Body of pancreas (tissue), 4 donors: ENCODE data around the gene MKNK2. TPM values are rescaled to one million over a fixed set of nuclear protein-coding genes. Genes with fewer than 3 reads are reported as not detected.

ENCODE experiments used
- ATAC-seq: fragments of 150-250 bp; one replicate; pipeline ENCODE4 v1.9.1; 2016
- DNase-seq, 4 donors: peaks; one replicate each; pipeline ENCODE4 v3.0.0-alpha.2; 2019
- H3K27ac ChIP-seq, 4 donors: fragments of 200-600 bp; sonication (generic); 1 replicate in 3 of 4; 2 replicates in 1 of 4; pipeline versions ENCODE4 v1.5.1 to v1.6.1; 2016 to 2019; ENCODE audit warnings: mild to moderate bottlenecking in 1 of 4, mixed read lengths in 1 of 4, moderate library complexity in 1 of 4
- H3K27me3 ChIP-seq, 2 donors: fragments of 200-600 bp; sonication (generic); one replicate each; pipeline ENCODE4 v1.6.0; 2016; ENCODE audit warnings: mild to moderate bottlenecking in 1 of 2
- H3K36me3 ChIP-seq, 2 donors: fragments of 200-600 bp; sonication (generic); replicated peaks in 1 of 2; 2 replicates each; pipeline ENCODE4 v1.5.1; 2016; ENCODE audit warnings: low read depth in 2 of 2; ENCODE audit not compliant: insufficient read depth in 1 of 2
- H3K4me1 ChIP-seq: fragments of 200-600 bp; sonication (generic); one replicate; pipeline ENCODE4 v1.6.0; 2016
- H3K4me3 ChIP-seq, 2 donors: fragments of 200-600 bp; sonication (generic); 1 replicate in 1 of 2; 2 replicates in 1 of 2; pipeline ENCODE4 v1.5.1; 2016 to 2019
- H3K9me3 ChIP-seq, 3 donors: fragments of 200-600 bp; sonication (generic); 1 replicate in 2 of 3; 2 replicates in 1 of 3; pipeline ENCODE4 v1.5.1; 2016
- CTCF ChIP-seq, 7 experiments: fragments of 450-650 bp in 4 of 7; fragments of 200-600 bp in 3 of 7; sonication (generic) in 3 of 7; IDR thresholded peaks; one replicate each; pipeline ENCODE4 v1.5.1; 2016 to 2019; ENCODE audit warnings: antibody characterized with exemption in 7 of 7
- POLR2A ChIP-seq, 3 donors: fragments of 450-650 bp; IDR thresholded peaks; one replicate each; pipeline ENCODE4 v1.6.1; 2016; ENCODE audit warnings: antibody characterized with exemption in 3 of 3, mild to moderate bottlenecking in 2 of 3
- WGBS, 2 donors: methylation state at CpG; one replicate each; pipeline ENCODE4 v1.1.5; 2017; 5-methylcytosine and 5-hydroxymethylcytosine counted together
- intact Hi-C: fragments of 100-400 bp; cut with DNase I; formaldehyde crosslinking; loops from one replicate; pipeline ENCODE4 v1.15.1; 2023
- total RNA-seq, 2 donors: library from RNA; depleted of rRNA; stranded (reverse); fragments of >200 nt; gene quantifications; one replicate each; pipeline ENCODE4 v1.1.0, GENCODE V29; 2016

MKNK2 gene
- total RNA-seq, 2 donors from 2014 or later: 180 to 273 TPM

GRCh38 chr19:2043251-2043641, 7.8 kb downstream of the MKNK2 start:
- ATAC-seq (no peak), DNase-seq (peak in 1 of 4 donors; percentile 53)
- intact Hi-C loops: no loop called here
- H3K9me3 ChIP-seq: no peaks in the 10 kb centered on the region
- no peaks in the 10 kb centered on the region for H3K27me3 ChIP-seq
- no peak for TF ChIP-seq POLR2A (IDR thresholded peaks at IDR 0.05)
- TF ChIP-seq CTCF (IDR thresholded peaks at IDR 0.05): no peak
- H3K4me1 ChIP-seq: peaks cover 84% of the 10 kb centered on the region
- 53 to 58% methylated on average over 4 to 8 of the region's 9 CpGs for WGBS, 2 donors
- H3K36me3 ChIP-seq: peaks cover 8 to 20% of the 10 kb centered on the region in 2 donors
- no peak overlapping the region for H3K4me3 ChIP-seq
- H3K27ac ChIP-seq: peak overlapping the region; percentile 89 to 100 (median 96)

GRCh38 chr19:2042485-2043250, 8.4 kb downstream of the MKNK2 start:
- no peak overlapping the region for H3K4me3 ChIP-seq
- TF ChIP-seq CTCF (IDR thresholded peaks at IDR 0.05): no peak
- TF ChIP-seq POLR2A (IDR thresholded peaks at IDR 0.05): no peak
- WGBS, 2 donors: 18 to 71% methylated on average over 5 to 28 of the region's 29 CpGs
- peak in 3 of 4 donors; percentile 59 to 65 (median 60) for DNase-seq
- peak; percentile 4 for ATAC-seq
- no peaks in the 10 kb centered on the region for H3K9me3 ChIP-seq
- peak overlapping the region; percentile 89 to 100 (median 96) for H3K27ac ChIP-seq
- peaks cover 79% of the 10 kb centered on the region for H3K4me1 ChIP-seq
- H3K36me3 ChIP-seq: peaks cover 8 to 20% of the 10 kb centered on the region in 2 donors
- intact Hi-C loops: no loop called here
- no peaks in the 10 kb centered on the region for H3K27me3 ChIP-seq

- 4% methylated on average over 73 of the region's 77 CpGs; no CpG with 5 or more reads in 1 of the 2 donors for WGBS, 2 donors
- DNase-seq (peak; percentile 99), ATAC-seq (peak; percentile 88)
- H3K27me3 ChIP-seq: no peaks in the 10 kb centered on the region
- H3K36me3 ChIP-seq: peaks cover 8 to 20% of the 10 kb centered on the region in 2 donors
- intact Hi-C loops: no loop called here
- H3K9me3 ChIP-seq: no peaks in the 10 kb centered on the region
- peak overlapping the region; percentile 89 to 100 (median 96) for H3K27ac ChIP-seq
- peaks cover 71% of the 10 kb centered on the region for H3K4me1 ChIP-seq
- H3K4me3 ChIP-seq: no peak overlapping the region
- TF ChIP-seq POLR2A (IDR thresholded peaks at IDR 0.05) (peak in 2 of 3 donors; percentile 51 to 72), CTCF (IDR thresholded peaks at IDR 0.05) (no peak)
These were observed 9.2 kb downstream of the MKNK2 start for GRCh38 chr19:2041683-2042484.

GRCh38 chr19:2041433-2041682, 9.7 kb downstream of the MKNK2 start:
- H3K27me3 ChIP-seq: no peaks in the 10 kb centered on the region
- WGBS, 2 donors: 44% methylated on average over 6 of the region's 6 CpGs; no CpG with 5 or more reads in 1 of the 2 donors
- peaks cover 65% of the 10 kb centered on the region for H3K4me1 ChIP-seq
- no peak for TF ChIP-seq CTCF (IDR thresholded peaks at IDR 0.05)
- H3K4me3 ChIP-seq: no peak overlapping the region
- H3K9me3 ChIP-seq: no peaks in the 10 kb centered on the region
- no peak for DNase-seq
- peak overlapping the region; percentile 89 to 100 (median 96) for H3K27ac ChIP-seq
- ATAC-seq: no peak
- H3K36me3 ChIP-seq: peaks cover 8 to 20% of the 10 kb centered on the region in 2 donors
- intact Hi-C loops: no loop called here
